Ishikawa (cell line): ENCODE data around the gene MRPL58.

Experiments
- CEBPB ChIP-seq: IDR thresholded peaks from 2 replicates; pipeline ENCODE4 v1.6.1; 2012
- CREB1 ChIP-seq: IDR thresholded peaks from 2 replicates; pipeline ENCODE4 v1.6.1; 2012; ENCODE audit warnings: low read depth
- EGR1 ChIP-seq: IDR thresholded peaks from 2 replicates; pipeline ENCODE4 v1.6.1; 2012
- EP300 ChIP-seq: IDR thresholded peaks from 2 replicates; pipeline ENCODE4 v1.6.1; 2012; ENCODE audit warnings: borderline replicate concordance
- NFIC ChIP-seq: IDR thresholded peaks from 2 replicates; pipeline ENCODE4 v1.6.1; 2012
- RAD21 ChIP-seq: IDR thresholded peaks from 2 replicates; pipeline ENCODE4 v1.6.1; 2012; ENCODE audit warnings: low read depth
- TAF1 ChIP-seq: IDR thresholded peaks from 2 replicates; pipeline ENCODE4 v1.6.1; 2012; ENCODE audit warnings: low read depth, mild to moderate bottlenecking
- TEAD4 ChIP-seq: IDR thresholded peaks from 2 replicates; pipeline ENCODE4 v1.6.1; 2012
- YY1 ChIP-seq: IDR thresholded peaks from 2 replicates; pipeline ENCODE4 v1.6.1; 2012; ENCODE audit warnings: low read depth
- ZBTB7A ChIP-seq: IDR thresholded peaks from 2 replicates; pipeline ENCODE4 v1.6.1; 2012; ENCODE audit warnings: low read depth
- TF ChIP-seq, protein P1 (sequence below): IDR thresholded peaks from 2 replicates; pipeline ENCODE4 v1.6.1; 2012; ENCODE audit warnings: low read depth, mild to moderate bottlenecking
- TF ChIP-seq, protein P2 (sequence below): IDR thresholded peaks from 2 replicates; pipeline ENCODE4 v1.6.1; 2012

DNA sequence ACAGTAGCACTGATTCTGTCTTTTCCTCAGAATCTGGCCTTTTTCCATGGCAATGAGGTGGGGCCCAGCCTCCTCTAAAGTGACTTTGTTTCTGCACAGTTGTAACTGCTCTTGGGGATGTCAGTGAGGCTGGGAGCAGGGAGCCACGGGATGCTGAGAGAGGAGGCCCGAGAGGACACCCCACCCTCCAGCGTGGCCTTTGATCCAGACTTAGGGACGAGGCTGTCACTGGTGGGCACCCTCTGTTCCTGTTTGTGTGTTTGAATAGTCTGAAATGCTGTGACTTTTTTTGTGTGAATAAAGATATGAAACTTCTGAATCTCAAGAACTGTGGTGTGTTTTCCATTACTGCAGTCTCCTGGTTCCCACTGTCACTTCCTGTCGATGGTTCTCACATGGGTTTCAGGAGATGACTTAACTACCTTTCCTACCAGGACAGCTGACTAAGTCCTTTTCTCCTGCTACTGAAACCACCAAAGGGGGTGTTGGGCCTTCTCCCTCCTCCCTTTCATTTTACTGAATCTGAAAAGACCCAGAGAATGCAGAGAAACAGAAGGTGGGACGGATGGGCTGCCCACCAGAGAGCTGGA, 53.2 kb downstream of the MRPL58 start:
- no peak for TF ChIP-seq EP300
- TF ChIP-seq RAD21: no peak
- TF ChIP-seq, protein P1, sequence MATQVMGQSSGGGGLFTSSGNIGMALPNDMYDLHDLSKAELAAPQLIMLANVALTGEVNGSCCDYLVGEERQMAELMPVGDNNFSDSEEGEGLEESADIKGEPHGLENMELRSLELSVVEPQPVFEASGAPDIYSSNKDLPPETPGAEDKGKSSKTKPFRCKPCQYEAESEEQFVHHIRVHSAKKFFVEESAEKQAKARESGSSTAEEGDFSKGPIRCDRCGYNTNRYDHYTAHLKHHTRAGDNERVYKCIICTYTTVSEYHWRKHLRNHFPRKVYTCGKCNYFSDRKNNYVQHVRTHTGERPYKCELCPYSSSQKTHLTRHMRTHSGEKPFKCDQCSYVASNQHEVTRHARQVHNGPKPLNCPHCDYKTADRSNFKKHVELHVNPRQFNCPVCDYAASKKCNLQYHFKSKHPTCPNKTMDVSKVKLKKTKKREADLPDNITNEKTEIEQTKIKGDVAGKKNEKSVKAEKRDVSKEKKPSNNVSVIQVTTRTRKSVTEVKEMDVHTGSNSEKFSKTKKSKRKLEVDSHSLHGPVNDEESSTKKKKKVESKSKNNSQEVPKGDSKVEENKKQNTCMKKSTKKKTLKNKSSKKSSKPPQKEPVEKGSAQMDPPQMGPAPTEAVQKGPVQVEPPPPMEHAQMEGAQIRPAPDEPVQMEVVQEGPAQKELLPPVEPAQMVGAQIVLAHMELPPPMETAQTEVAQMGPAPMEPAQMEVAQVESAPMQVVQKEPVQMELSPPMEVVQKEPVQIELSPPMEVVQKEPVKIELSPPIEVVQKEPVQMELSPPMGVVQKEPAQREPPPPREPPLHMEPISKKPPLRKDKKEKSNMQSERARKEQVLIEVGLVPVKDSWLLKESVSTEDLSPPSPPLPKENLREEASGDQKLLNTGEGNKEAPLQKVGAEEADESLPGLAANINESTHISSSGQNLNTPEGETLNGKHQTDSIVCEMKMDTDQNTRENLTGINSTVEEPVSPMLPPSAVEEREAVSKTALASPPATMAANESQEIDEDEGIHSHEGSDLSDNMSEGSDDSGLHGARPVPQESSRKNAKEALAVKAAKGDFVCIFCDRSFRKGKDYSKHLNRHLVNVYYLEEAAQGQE: no peak
- TF ChIP-seq TAF1: no peak
- TF ChIP-seq, protein P2, sequence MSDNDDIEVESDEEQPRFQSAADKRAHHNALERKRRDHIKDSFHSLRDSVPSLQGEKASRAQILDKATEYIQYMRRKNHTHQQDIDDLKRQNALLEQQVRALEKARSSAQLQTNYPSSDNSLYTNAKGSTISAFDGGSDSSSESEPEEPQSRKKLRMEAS: no peak
- no peak for TF ChIP-seq YY1
- no peak for TF ChIP-seq CREB1
- no peak for TF ChIP-seq NFIC
- no peak for TF ChIP-seq EGR1
- no peak for TF ChIP-seq CEBPB
- no peak for TF ChIP-seq TEAD4
- TF ChIP-seq ZBTB7A: no peak
